CD4-positive, alpha-beta T cell treated with Interleukin-6 at 100 ng/mL for 8 hours (primary cell): Measurements from ENCODE around the gene PRKAG1.
"Not testable (repeated sequence)": the region's sequence is repeated elsewhere in the genome, so short reads cannot be mapped to it uniquely, and the experiment has no call there.

Source experiments
- DNase-seq: peaks from one replicate; pipeline ENCODE4 v3.0.0-alpha.2; 2020; ENCODE audit warnings: mixed read lengths, low spot score

The PRKAG1 gene

GRCh38 chr12:49018261-49019119 lies at the start of gene PRKAG1:
Gene PRKAG1 (minus strand): TSS chr12:49018776. CDS start chr12:49018740, 36 bp downstream.
- DNase-seq: peak; percentile 95

- no peak for DNase-seq
These were observed 47.5 kb upstream of the PRKAG1 start for GRCh38 chr12:49066120-49066519.

GRCh38 chr12:49064767-49065152 lies 46.2 kb upstream of the PRKAG1 start:
- no peak for DNase-seq

- DNase-seq: not testable (repeated sequence)
These were observed 43.3 kb upstream of the PRKAG1 start for GRCh38 chr12:49061916-49062315.

- DNase-seq: no peak
These were observed 42.6 kb upstream of the PRKAG1 start for GRCh38 chr12:49061157-49061650.

GRCh38 chr12:49060237-49061156 lies 41.9 kb upstream of the PRKAG1 start, which contains the start of gene KMT2D:
Gene KMT2D (minus strand): TSS chr12:49060794. CDS start chr12:49055324, 5,470 bp downstream.
- DNase-seq: peak; percentile 86

- DNase-seq: no peak
These were observed 41.0 kb upstream of the PRKAG1 start for GRCh38 chr12:49059299-49060171.

GRCh38 chr12:49059045-49059298 lies 40.4 kb upstream of the PRKAG1 start:
- DNase-seq: no peak

- DNase-seq: no peak
These were observed 39.9 kb upstream of the PRKAG1 start for GRCh38 chr12:49058366-49059044.

GRCh38 chr12:49057888-49058287 lies 39.3 kb upstream of the PRKAG1 start:
- no peak for DNase-seq

GRCh38 chr12:49055978-49056754 lies 37.6 kb upstream of the PRKAG1 start:
- peak; percentile 67 for DNase-seq

- DNase-seq: no peak
These were observed 36.5 kb upstream of the PRKAG1 start for GRCh38 chr12:49055092-49055491.

GRCh38 chr12:49054524-49054923 lies 35.9 kb upstream of the PRKAG1 start:
- no peak for DNase-seq

- no peak for DNase-seq
These were observed 35.5 kb upstream of the PRKAG1 start for GRCh38 chr12:49054096-49054495.

- DNase-seq: no peak
These were observed 34.1 kb upstream of the PRKAG1 start for GRCh38 chr12:49052451-49053208.

- no peak for DNase-seq
These were observed 33.3 kb upstream of the PRKAG1 start for GRCh38 chr12:49051777-49052438.

GRCh38 chr12:49051373-49051764 lies 32.8 kb upstream of the PRKAG1 start:
- DNase-seq: no peak

GRCh38 chr12:49050507-49051372 lies 32.2 kb upstream of the PRKAG1 start:
- DNase-seq: no peak
